ENCODE data around the gene GABBR2.

GRCh38 chr9:98728500-98728899, 19.8 kb upstream of the GABBR2 start:
- TF ChIP-seq CTCF (conservative IDR thresholded peaks at IDR 0.05) (no peak), EZH2 (IDR thresholded peaks at IDR 0.05; ENCODE audit: low read depth) (no peak)
